Nephron (organoid): ENCODE results near the gene NSUN3.

Source experiments
- H3K27ac Mint-ChIP-seq, 3 experiments: 2 replicates each; pipeline ENCODE4 v1.8.0; 2020; ENCODE audit warnings: mixed read lengths in 3 of 3, mild to moderate bottlenecking in 2 of 3, moderate library complexity in 1 of 3
- H3K27me3 Mint-ChIP-seq: 2 replicates; pipeline ENCODE4 v1.8.0; 2021; ENCODE audit warnings: low read depth, mild to moderate bottlenecking, moderate library complexity, mixed read lengths
- H3K36me3 Mint-ChIP-seq: 2 replicates; pipeline ENCODE4 v1.8.0; 2020; ENCODE audit warnings: low read depth, mixed read lengths
- H3K4me1 Mint-ChIP-seq: 2 replicates; pipeline ENCODE4 v1.8.0; 2020; ENCODE audit warnings: mixed read lengths
- H3K4me3 Mint-ChIP-seq, 3 experiments: 2 replicates each; pipeline ENCODE4 v1.8.0; 2020; ENCODE audit warnings: mild to moderate bottlenecking in 3 of 3, mixed read lengths in 3 of 3, moderate library complexity in 2 of 3
- H3K9me3 Mint-ChIP-seq: 2 replicates; pipeline ENCODE4 v1.8.0; 2020; ENCODE audit warnings: mixed read lengths
- TF ChIP-seq, protein P1 (sequence below), 3 experiments: fragments of 200-600 bp; sonication (generic); IDR thresholded peaks; one replicate each; pipeline ENCODE4 v1.5.0; 2021; ENCODE audit warnings: antibody characterized with exemption in 3 of 3; ENCODE audit not compliant: unreplicated experiment in 3 of 3

The NSUN3 gene

GRCh38 chr3:94049267-94049666 lies 13.6 kb upstream of the NSUN3 start:
- Mint-ChIP-seq H3K27me3 (no peaks in the 10 kb centered on the region), H3K4me1 (no peaks in the 10 kb centered on the region), H3K27ac (no peak overlapping the region), H3K4me3 (no peak overlapping the region), H3K9me3 (peaks cover 3% of the 10 kb centered on the region), H3K36me3 (peaks cover 30% of the 10 kb centered on the region)
- TF ChIP-seq, protein P1, sequence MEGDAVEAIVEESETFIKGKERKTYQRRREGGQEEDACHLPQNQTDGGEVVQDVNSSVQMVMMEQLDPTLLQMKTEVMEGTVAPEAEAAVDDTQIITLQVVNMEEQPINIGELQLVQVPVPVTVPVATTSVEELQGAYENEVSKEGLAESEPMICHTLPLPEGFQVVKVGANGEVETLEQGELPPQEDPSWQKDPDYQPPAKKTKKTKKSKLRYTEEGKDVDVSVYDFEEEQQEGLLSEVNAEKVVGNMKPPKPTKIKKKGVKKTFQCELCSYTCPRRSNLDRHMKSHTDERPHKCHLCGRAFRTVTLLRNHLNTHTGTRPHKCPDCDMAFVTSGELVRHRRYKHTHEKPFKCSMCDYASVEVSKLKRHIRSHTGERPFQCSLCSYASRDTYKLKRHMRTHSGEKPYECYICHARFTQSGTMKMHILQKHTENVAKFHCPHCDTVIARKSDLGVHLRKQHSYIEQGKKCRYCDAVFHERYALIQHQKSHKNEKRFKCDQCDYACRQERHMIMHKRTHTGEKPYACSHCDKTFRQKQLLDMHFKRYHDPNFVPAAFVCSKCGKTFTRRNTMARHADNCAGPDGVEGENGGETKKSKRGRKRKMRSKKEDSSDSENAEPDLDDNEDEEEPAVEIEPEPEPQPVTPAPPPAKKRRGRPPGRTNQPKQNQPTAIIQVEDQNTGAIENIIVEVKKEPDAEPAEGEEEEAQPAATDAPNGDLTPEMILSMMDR (IDR thresholded peaks at IDR 0.05; ENCODE audit: unreplicated experiment in 3 of 3): no peak

- no peaks in the 10 kb centered on the region for H3K27me3 Mint-ChIP-seq
Observed at GRCh38 chr3:94050546-94050945, 12.3 kb upstream of the NSUN3 start.

GRCh38 chr3:94061297-94061696 lies 1.6 kb upstream of the NSUN3 start:
- Mint-ChIP-seq H3K27me3 (no peaks in the 10 kb centered on the region), H3K4me3 (no peak overlapping the region), H3K36me3 (peaks cover 17% of the 10 kb centered on the region), H3K27ac (no peak overlapping the region), H3K9me3 (no peaks in the 10 kb centered on the region), H3K4me1 (peaks cover 30% of the 10 kb centered on the region)
- TF ChIP-seq, protein P1 (IDR thresholded peaks at IDR 0.05; ENCODE audit: unreplicated experiment in 3 of 3): no peak

More at GRCh38 chr3:94050546-94050945, 12.3 kb upstream of the NSUN3 start:
- no peak overlapping the region for H3K4me3 Mint-ChIP-seq
- H3K9me3 Mint-ChIP-seq: no peaks in the 10 kb centered on the region
- no peaks in the 10 kb centered on the region for H3K4me1 Mint-ChIP-seq
- TF ChIP-seq, protein P1 (IDR thresholded peaks at IDR 0.05; ENCODE audit: unreplicated experiment in 3 of 3): no peak
- peaks cover 19% of the 10 kb centered on the region for H3K36me3 Mint-ChIP-seq
- H3K27ac Mint-ChIP-seq: no peak overlapping the region

DNA sequence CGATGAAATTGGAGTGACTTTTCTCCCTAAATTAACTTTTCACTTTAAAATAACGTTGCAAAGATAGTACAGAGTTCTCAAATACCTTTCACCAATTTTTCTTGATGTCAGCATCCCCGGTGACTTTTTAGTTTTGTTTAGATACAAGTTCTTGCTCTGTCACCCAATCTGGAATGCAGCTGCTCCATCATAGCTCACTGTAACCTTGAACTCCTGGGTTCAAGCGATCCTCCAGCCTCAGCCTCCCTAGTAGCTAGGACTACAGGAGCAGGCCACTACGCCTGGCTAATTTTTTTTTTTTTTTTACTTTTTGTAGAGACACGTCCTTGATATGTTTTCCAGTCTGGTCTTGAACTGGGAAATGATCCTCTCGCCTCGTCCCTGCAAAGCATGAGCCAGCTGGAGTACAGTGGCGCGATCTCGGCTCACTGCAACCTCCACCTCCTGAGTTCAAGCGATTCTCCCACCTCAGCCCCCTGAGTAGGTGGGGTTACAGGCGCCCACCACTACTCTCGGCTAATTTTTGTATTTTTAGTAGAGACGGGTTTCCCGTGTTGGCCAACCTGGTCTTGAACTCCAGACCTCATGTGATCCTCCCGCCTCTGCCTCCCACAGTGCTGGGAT lies 747 bp downstream of the NSUN3 start:
- H3K27ac Mint-ChIP-seq: peak overlapping the region; percentile 100
- TF ChIP-seq, protein P1 (IDR thresholded peaks at IDR 0.05; ENCODE audit: unreplicated experiment in 3 of 3): no peak
- peaks cover 35% of the 10 kb centered on the region for H3K36me3 Mint-ChIP-seq
- no peaks in the 10 kb centered on the region for H3K27me3 Mint-ChIP-seq
- H3K4me1 Mint-ChIP-seq: peaks cover 37% of the 10 kb centered on the region
- no peaks in the 10 kb centered on the region for H3K9me3 Mint-ChIP-seq
- H3K4me3 Mint-ChIP-seq: peak overlapping the region; percentile 98 to 99 (median 99)

DNA sequence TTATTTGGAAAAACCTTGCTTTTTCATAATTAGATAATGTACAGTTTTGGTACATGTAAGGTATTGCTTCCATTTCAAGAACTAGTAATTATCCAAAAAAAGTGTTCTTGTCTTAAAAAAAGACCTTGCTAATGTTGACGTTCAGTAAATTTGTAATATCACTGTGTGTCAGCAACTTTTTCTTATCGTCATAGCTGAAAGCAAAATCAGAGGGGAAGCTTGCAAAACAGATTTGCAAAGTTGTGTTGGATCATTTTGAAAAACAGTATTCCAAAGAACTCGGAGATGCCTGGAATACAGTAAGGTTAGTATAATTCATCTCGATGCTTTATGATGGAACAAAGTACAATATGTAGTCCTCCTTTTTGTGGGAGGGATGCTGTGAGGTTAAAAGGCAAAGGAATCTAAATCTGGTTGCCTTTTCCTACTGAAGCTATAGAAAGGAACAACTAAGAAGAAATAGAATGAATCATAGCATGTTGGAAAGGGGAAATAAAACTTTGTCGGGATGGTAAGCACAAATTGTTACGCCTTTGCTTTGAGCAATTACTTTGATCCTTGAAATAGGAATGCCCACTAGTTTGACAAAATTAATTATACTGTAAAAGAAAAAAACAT lies 1.5 kb downstream of the NSUN3 start:
- no peaks in the 10 kb centered on the region for H3K9me3 Mint-ChIP-seq
- TF ChIP-seq, protein P1 (IDR thresholded peaks at IDR 0.05; ENCODE audit: unreplicated experiment in 3 of 3): no peak
- peaks cover 37% of the 10 kb centered on the region for H3K36me3 Mint-ChIP-seq
- no peaks in the 10 kb centered on the region for H3K27me3 Mint-ChIP-seq
- peaks cover 37% of the 10 kb centered on the region for H3K4me1 Mint-ChIP-seq
- H3K27ac Mint-ChIP-seq: peak overlapping the region; percentile 100
- H3K4me3 Mint-ChIP-seq: peak overlapping the region; percentile 98 to 99 (median 99)

DNA sequence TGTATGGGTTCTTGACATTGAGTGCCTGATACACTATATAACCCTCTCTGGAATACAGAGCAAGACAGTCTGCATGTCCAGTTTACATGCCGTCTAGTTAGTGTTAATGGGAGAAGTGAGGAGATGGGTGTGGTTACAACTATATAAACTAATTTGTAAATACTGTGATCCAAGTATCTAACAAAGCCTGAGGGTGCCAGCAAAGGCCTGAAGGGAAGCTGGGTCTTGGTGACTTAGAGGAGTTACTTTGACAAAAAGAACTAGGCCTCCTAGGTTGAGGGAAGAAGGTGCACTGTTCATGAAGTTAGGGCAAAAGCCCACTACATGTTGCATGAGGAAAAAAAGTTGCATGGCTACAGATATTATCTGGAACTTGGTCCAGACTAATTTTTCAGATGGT lies 2.3 kb downstream of the NSUN3 start:
- no peaks in the 10 kb centered on the region for H3K9me3 Mint-ChIP-seq
- no peaks in the 10 kb centered on the region for H3K27me3 Mint-ChIP-seq
- H3K36me3 Mint-ChIP-seq: peaks cover 36% of the 10 kb centered on the region
- peak overlapping the region in 1 of 3 experiments; percentile 46 for H3K27ac Mint-ChIP-seq
- peak overlapping the region; percentile 4 to 43 (median 19) for H3K4me3 Mint-ChIP-seq
- TF ChIP-seq, protein P1 (IDR thresholded peaks at IDR 0.05; ENCODE audit: unreplicated experiment in 3 of 3): no peak
- H3K4me1 Mint-ChIP-seq: peaks cover 37% of the 10 kb centered on the region
